Muscle layer of colon (tissue), 2 donors: Measurements from ENCODE around the gene ABLIM3.

Experiments used
- H3K27ac ChIP-seq: one replicate; pipeline ENCODE4 v1.7.0; 2013; ENCODE audit warnings: low read depth, mild to moderate bottlenecking, low read length, moderate library complexity
- H3K27me3 ChIP-seq, 2 donors: one replicate each; pipeline ENCODE4 v1.7.0; 2013; ENCODE audit warnings: low read length in 2 of 2, mild to moderate bottlenecking in 2 of 2; ENCODE audit not compliant: insufficient read depth in 2 of 2, control insufficient read depth in 1 of 2
- H3K36me3 ChIP-seq: one replicate; pipeline ENCODE4 v1.7.0; 2013; ENCODE audit warnings: mild to moderate bottlenecking, low read length; ENCODE audit not compliant: insufficient read depth
- H3K4me1 ChIP-seq: one replicate; pipeline ENCODE4 v1.7.0; 2013; ENCODE audit warnings: mild to moderate bottlenecking, low read length; ENCODE audit not compliant: insufficient read depth
- H3K4me3 ChIP-seq, 2 donors: one replicate each; pipeline ENCODE4 v1.7.0; 2013; ENCODE audit warnings: low read length in 2 of 2, low read depth in 1 of 2, mild to moderate bottlenecking in 1 of 2, moderate library complexity in 1 of 2
- H3K9ac ChIP-seq: one replicate; pipeline ENCODE4 v1.7.0; 2013; ENCODE audit warnings: low read length
- H3K9me3 ChIP-seq: one replicate; pipeline ENCODE4 v1.7.0; 2013; ENCODE audit warnings: mild to moderate bottlenecking, low read length
- donor health status: abdominal sarcoma.
- donor health status: Adenocarcinoma of cecum.

ABLIM3 gene

DNA sequence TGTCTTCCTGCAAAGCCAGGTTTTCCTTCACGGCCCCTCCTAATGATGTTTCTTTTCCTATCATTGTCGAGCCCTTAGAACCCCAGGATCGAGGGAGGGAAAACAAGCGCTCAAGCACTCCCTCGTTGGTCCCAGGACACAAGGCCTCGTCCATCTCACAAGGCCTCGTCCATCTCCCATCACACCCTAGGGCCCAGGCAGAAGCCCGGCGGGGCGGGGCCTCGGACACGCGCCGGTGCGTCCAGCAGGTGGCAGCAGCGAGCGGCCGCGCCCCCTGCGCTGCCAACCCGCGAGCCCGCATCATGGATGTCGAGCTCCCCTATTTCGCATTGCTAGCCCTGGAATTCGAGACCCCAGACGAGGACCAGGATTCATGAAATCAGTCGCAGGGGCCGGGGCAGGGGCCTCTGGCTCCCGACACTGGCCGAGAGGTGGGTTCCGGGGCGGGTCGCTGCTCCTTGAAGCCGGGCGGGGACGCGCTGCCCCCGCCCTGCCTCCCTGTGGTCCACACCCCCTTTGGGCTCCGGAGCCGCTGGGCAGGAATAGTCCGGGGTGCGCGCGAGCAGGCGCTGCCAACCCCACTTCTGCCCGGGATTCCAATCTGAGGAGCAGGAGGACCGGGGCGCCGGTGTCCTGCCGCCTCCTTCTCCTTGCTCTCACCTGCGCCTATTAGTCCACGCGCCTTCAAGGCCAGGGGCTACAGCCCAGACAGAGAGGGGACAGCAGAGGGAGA is at the start of gene ABLIM3:
Gene ABLIM3 (plus strand): TSS at position 270 of the 733 bp plus-strand sequence. CDS start 603 bp downstream, outside the sequence.
- Histone ChIP-seq H3K9ac (peak within 1 kb of the TSS; percentile 17), H3K4me1 (no peaks in the 10 kb centered on the region)

GRCh38 chr5:149093625-149094024 is 47.7 kb upstream of the ABLIM3 start:
- Histone ChIP-seq H3K4me3 (no peak overlapping the region), H3K9me3 (no peaks in the 10 kb centered on the region), H3K27ac (no peak overlapping the region), H3K9ac (no peak overlapping the region), H3K4me1 (no peaks in the 10 kb centered on the region), H3K36me3 (no peaks in the 10 kb centered on the region), H3K27me3 (no peaks in the 10 kb centered on the region)

More for the DNA sequence above, at the start of gene ABLIM3:
- Histone ChIP-seq H3K4me3 (peak within 1 kb of the TSS; percentile 68 to 88), H3K27me3 (no peaks in the 10 kb centered on the region), H3K27ac (no peak within 1 kb of the TSS), H3K36me3 (no peaks in the 10 kb centered on the region), H3K9me3 (no peaks in the 10 kb centered on the region)

GRCh38 chr5:149094996-149095395 is 46.3 kb upstream of the ABLIM3 start:
- Histone ChIP-seq H3K9ac (no peak overlapping the region), H3K27me3 (no peaks in the 10 kb centered on the region), H3K36me3 (no peaks in the 10 kb centered on the region), H3K27ac (no peak overlapping the region), H3K4me1 (no peaks in the 10 kb centered on the region), H3K4me3 (no peak overlapping the region), H3K9me3 (no peaks in the 10 kb centered on the region)

GRCh38 chr5:149099920-149100319 is 41.4 kb upstream of the ABLIM3 start:
- H3K27ac ChIP-seq, result no peak overlapping the region
- no peaks in the 10 kb centered on the region for H3K27me3 ChIP-seq
- H3K9me3 ChIP-seq, result no peaks in the 10 kb centered on the region
- H3K36me3 ChIP-seq, result no peaks in the 10 kb centered on the region
- no peaks in the 10 kb centered on the region for H3K4me1 ChIP-seq
- no peak overlapping the region for H3K9ac ChIP-seq
- no peak overlapping the region for H3K4me3 ChIP-seq

DNA sequence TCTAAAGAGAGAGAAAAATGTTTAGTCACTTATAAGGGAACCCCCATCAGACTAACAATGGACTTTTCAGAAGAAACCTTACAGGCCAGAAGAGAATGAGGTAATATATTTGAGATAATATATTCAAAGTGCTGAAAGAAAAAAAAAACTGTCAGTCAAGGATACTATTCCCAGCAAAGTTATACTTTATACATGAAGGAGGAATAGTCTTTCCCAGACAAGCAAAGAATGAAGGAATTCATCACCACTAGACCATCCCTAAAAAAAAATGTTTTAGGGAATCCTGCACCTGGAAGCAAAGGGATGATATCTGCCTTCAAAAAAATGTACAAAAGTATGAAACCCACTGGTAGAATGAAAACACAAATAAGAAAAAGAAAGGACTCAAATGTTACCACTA is 41.0 kb upstream of the ABLIM3 start:
- no peak overlapping the region for H3K9ac ChIP-seq
- H3K27ac ChIP-seq, result no peak overlapping the region
- no peaks in the 10 kb centered on the region for H3K27me3 ChIP-seq
- H3K9me3 ChIP-seq, result no peaks in the 10 kb centered on the region
- no peaks in the 10 kb centered on the region for H3K36me3 ChIP-seq
- no peaks in the 10 kb centered on the region for H3K4me1 ChIP-seq
- H3K4me3 ChIP-seq, result no peak overlapping the region

- H3K9me3 ChIP-seq, result no peaks in the 10 kb centered on the region
- H3K4me3 ChIP-seq, result no peak overlapping the region
- no peaks in the 10 kb centered on the region for H3K27me3 ChIP-seq
- no peak overlapping the region for H3K9ac ChIP-seq
- no peak overlapping the region for H3K27ac ChIP-seq
- H3K4me1 ChIP-seq, result no peaks in the 10 kb centered on the region
- H3K36me3 ChIP-seq, result no peaks in the 10 kb centered on the region
These were observed 32.5 kb upstream of the ABLIM3 start for GRCh38 chr5:149108651-149109280.

DNA sequence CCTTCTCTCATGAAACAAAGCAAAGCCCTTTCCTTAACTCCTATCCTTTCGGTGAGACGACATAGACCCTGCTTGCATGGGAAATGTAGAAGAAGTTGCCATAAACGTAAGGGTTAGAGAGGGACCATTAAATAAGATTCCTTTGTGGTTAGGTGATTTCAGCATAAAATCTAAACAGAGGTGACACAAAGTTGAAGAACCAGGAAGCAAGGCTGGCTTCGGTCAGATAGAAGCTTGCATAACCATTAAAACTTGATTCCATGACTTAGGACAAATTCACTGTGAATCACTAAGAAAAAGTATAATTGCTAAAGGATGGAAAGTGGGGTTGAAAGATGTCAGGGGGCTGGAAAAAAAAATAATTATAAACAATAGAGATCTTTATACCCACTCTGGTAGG is 30.9 kb upstream of the ABLIM3 start:
- Histone ChIP-seq H3K9ac (no peak overlapping the region), H3K27ac (no peak overlapping the region), H3K4me1 (no peaks in the 10 kb centered on the region), H3K9me3 (no peaks in the 10 kb centered on the region), H3K36me3 (no peaks in the 10 kb centered on the region), H3K4me3 (no peak overlapping the region), H3K27me3 (no peaks in the 10 kb centered on the region)

GRCh38 chr5:149113669-149114068 is 27.6 kb upstream of the ABLIM3 start:
- H3K4me3 ChIP-seq, result no peak overlapping the region
- H3K9me3 ChIP-seq, result no peaks in the 10 kb centered on the region
- no peaks in the 10 kb centered on the region for H3K4me1 ChIP-seq
- H3K27ac ChIP-seq, result no peak overlapping the region
- no peak overlapping the region for H3K9ac ChIP-seq
- H3K27me3 ChIP-seq, result no peaks in the 10 kb centered on the region
- H3K36me3 ChIP-seq, result no peaks in the 10 kb centered on the region

DNA sequence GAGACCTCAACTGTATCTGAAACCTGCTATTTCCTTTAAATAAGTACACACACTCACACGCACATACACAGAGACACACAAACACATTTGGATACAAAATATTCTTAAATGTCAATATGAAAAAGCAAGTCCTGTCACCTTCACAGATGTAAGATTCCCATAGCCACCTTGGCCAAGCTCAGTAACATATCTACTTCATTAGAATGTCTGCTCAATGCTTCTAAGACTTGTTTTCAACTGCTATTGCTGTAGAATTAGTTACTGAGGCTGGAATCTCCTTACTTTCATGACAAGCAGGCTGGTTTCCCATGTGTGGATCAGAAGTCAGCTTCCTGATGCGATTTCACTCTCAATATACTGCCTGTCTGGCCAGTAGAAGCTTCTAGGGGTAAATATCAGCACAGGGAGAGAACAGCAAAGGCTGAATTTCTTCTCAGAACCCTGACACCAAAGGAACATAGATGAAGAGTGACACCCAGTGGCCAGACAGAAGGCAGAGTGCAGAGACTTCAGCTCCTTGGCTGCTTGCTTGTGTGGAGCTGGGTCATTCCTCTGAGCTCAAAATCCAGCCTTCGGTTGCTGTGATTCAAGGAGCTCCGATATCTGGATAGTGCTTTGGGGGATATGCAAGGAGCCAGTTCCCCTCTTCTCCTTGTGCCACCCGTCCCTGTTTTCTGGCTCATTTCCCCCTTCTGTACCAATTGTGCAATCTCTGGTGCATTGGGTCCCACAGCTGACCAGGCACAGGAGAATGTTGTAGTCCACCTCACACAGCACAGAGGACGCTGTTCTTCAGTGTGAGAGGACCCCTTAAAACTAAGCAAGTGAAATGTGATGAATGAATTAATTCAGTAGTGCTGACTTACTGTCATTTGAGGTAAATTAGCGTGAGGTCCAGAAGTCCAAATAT is 26.6 kb upstream of the ABLIM3 start:
- Histone ChIP-seq H3K27me3 (no peaks in the 10 kb centered on the region), H3K4me3 (no peak overlapping the region), H3K9me3 (no peaks in the 10 kb centered on the region), H3K4me1 (no peaks in the 10 kb centered on the region), H3K9ac (no peak overlapping the region), H3K36me3 (no peaks in the 10 kb centered on the region), H3K27ac (no peak overlapping the region)

GRCh38 chr5:149117970-149118369 is 23.3 kb upstream of the ABLIM3 start:
- no peaks in the 10 kb centered on the region for H3K4me1 ChIP-seq
- H3K27me3 ChIP-seq, result no peaks in the 10 kb centered on the region
- H3K27ac ChIP-seq, result no peak overlapping the region
- no peak overlapping the region for H3K4me3 ChIP-seq
- H3K9ac ChIP-seq, result no peak overlapping the region
- H3K9me3 ChIP-seq, result no peaks in the 10 kb centered on the region
- no peaks in the 10 kb centered on the region for H3K36me3 ChIP-seq

DNA sequence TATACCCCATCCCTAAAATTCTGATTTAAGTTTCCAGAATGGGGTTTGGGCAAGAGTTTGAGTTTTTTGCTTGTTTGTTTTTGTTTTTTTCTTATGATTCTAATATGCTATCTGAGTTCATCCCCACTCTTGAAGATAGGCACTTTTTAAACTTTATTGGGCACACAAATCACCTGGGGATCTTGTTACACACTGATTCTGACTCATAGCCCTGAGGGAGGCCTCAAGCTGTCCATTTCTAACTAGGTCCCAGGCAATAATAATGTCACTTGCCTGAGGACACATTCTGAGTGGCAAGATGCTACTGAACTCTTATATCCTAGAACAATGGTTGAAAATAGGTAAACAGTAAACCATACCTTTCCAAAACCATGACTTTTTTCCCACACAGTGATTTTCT is 22.8 kb upstream of the ABLIM3 start:
- H3K27me3 ChIP-seq, result no peaks in the 10 kb centered on the region
- no peaks in the 10 kb centered on the region for H3K36me3 ChIP-seq
- no peaks in the 10 kb centered on the region for H3K9me3 ChIP-seq
- no peak overlapping the region for H3K9ac ChIP-seq
- H3K4me1 ChIP-seq, result no peaks in the 10 kb centered on the region
- H3K4me3 ChIP-seq, result no peak overlapping the region
- H3K27ac ChIP-seq, result no peak overlapping the region
